Measurements from ENCODE around the gene EOLA1.
"Not testable (repeated sequence)": the region's sequence is repeated elsewhere in the genome, so short reads cannot be mapped to it uniquely, and the experiment has no call there.

EOLA1 gene

GRCh38 chrX:149521438-149521837 lies 19.4 kb upstream of the EOLA1 start:
- H3K4me2 ChIP-seq (ENCODE audit: low read length): no peak overlapping the region
- H3K9me3 ChIP-seq (ENCODE audit: control insufficient read depth, insufficient read depth, low read length): no peaks in the 10 kb centered on the region

GRCh38 chrX:149522916-149523315 lies 17.9 kb upstream of the EOLA1 start:
- no peaks in the 10 kb centered on the region for H3K36me3 ChIP-seq (ENCODE audit: control insufficient read depth, low read length)
- no peaks in the 10 kb centered on the region for H3K79me2 ChIP-seq (ENCODE audit: control insufficient read depth, low read length)
- no peak for TF ChIP-seq EZH2phosphoT487 (IDR thresholded peaks at IDR 0.05; ENCODE audit: borderline replicate concordance, low read length)
- no peak for TF ChIP-seq CTCF (IDR thresholded peaks at IDR 0.05; ENCODE audit: low read depth, low read length, poor library complexity, severe bottlenecking)
- no peaks in the 10 kb centered on the region for H3K9me2 ChIP-seq (replicated peaks; ENCODE audit: control insufficient read depth, low read length)
- H4K20me1 ChIP-seq (ENCODE audit: control insufficient read depth, insufficient read depth, low read depth, low read length): no peaks in the 10 kb centered on the region
- H3K4me2 ChIP-seq (ENCODE audit: low read length): no peak overlapping the region
- no peaks in the 10 kb centered on the region for H3K9me3 ChIP-seq (ENCODE audit: control insufficient read depth, insufficient read depth, low read length)
- H3K27ac ChIP-seq (ENCODE audit: low read depth, low read length): no peak overlapping the region
- H3F3A ChIP-seq (ENCODE audit: control insufficient read depth, insufficient read depth): no peaks in the 10 kb centered on the region
- no peaks in the 10 kb centered on the region for H3K27me3 ChIP-seq (ENCODE audit: control insufficient read depth, low read length)
- H3K4me3 ChIP-seq (ENCODE audit: low read length): no peak overlapping the region
- 0 out of 2 replicates have a peak, but pooled peaks cover 2% of the 10 kb centered on the region for H3K4me1 ChIP-seq (ENCODE audit: control insufficient read depth, low read length)

More at GRCh38 chrX:149521438-149521837, 19.4 kb upstream of the EOLA1 start:
- Histone ChIP-seq H3K36me3 (ENCODE audit: control insufficient read depth, low read length) (no peaks in the 10 kb centered on the region), H3K79me2 (ENCODE audit: control insufficient read depth, low read length) (no peaks in the 10 kb centered on the region), H3K9me2 (replicated peaks; ENCODE audit: control insufficient read depth, low read length) (no peaks in the 10 kb centered on the region), H3K4me1 (ENCODE audit: control insufficient read depth, low read length) (0 out of 2 replicates have a peak, but pooled peaks cover 2% of the 10 kb centered on the region), H4K20me1 (ENCODE audit: control insufficient read depth, insufficient read depth, low read depth, low read length) (no peaks in the 10 kb centered on the region), H3K27ac (ENCODE audit: low read depth, low read length) (no peak overlapping the region), H3F3A (ENCODE audit: control insufficient read depth, insufficient read depth) (no peaks in the 10 kb centered on the region), H3K27me3 (ENCODE audit: control insufficient read depth, low read length) (0 out of 2 replicates have a peak, but pooled peaks cover 4% of the 10 kb centered on the region), H3K4me3 (ENCODE audit: low read length) (no peak overlapping the region)
- no peak for TF ChIP-seq CTCF (IDR thresholded peaks at IDR 0.05; ENCODE audit: low read depth, low read length, poor library complexity, severe bottlenecking)
- no peak for TF ChIP-seq EZH2phosphoT487 (IDR thresholded peaks at IDR 0.05; ENCODE audit: borderline replicate concordance, low read length)

- not testable (repeated sequence) for H4K20me1 ChIP-seq (ENCODE audit: control insufficient read depth, insufficient read depth, low read depth, low read length); H3K4me2 ChIP-seq (ENCODE audit: low read length); H3K27me3 ChIP-seq (ENCODE audit: control insufficient read depth, low read length); H3F3A ChIP-seq (ENCODE audit: control insufficient read depth, insufficient read depth); H3K9me3 ChIP-seq (ENCODE audit: control insufficient read depth, insufficient read depth, low read length); H3K27ac ChIP-seq (ENCODE audit: low read depth, low read length); H3K4me3 ChIP-seq (ENCODE audit: low read length); H3K4me1 ChIP-seq (ENCODE audit: control insufficient read depth, low read length); H3K9me2 ChIP-seq (replicated peaks; ENCODE audit: control insufficient read depth, low read length); H3K79me2 ChIP-seq (ENCODE audit: control insufficient read depth, low read length); H3K36me3 ChIP-seq (ENCODE audit: control insufficient read depth, low read length)
These were observed 15.4 kb upstream of the EOLA1 start for GRCh38 chrX:149525389-149525788.

- H3K4me2 ChIP-seq (ENCODE audit: low read length); H3K9me2 ChIP-seq (replicated peaks; ENCODE audit: control insufficient read depth, low read length); H3K4me1 ChIP-seq (ENCODE audit: control insufficient read depth, low read length); H3K36me3 ChIP-seq (ENCODE audit: control insufficient read depth, low read length); H3F3A ChIP-seq (ENCODE audit: control insufficient read depth, insufficient read depth); H3K9me3 ChIP-seq (ENCODE audit: control insufficient read depth, insufficient read depth, low read length); H4K20me1 ChIP-seq (ENCODE audit: control insufficient read depth, insufficient read depth, low read depth, low read length); H3K27me3 ChIP-seq (ENCODE audit: control insufficient read depth, low read length); H3K27ac ChIP-seq (ENCODE audit: low read depth, low read length); H3K79me2 ChIP-seq (ENCODE audit: control insufficient read depth, low read length); H3K4me3 ChIP-seq (ENCODE audit: low read length): not testable (repeated sequence)
These were observed 14.9 kb upstream of the EOLA1 start for GRCh38 chrX:149525903-149526302.

- not testable (repeated sequence) for H3K27me3 ChIP-seq (ENCODE audit: control insufficient read depth, low read length); H3K4me1 ChIP-seq (ENCODE audit: control insufficient read depth, low read length); H3K79me2 ChIP-seq (ENCODE audit: control insufficient read depth, low read length); H3K9me3 ChIP-seq (ENCODE audit: control insufficient read depth, insufficient read depth, low read length); H3K27ac ChIP-seq (ENCODE audit: low read depth, low read length); H3K4me2 ChIP-seq (ENCODE audit: low read length); H3K36me3 ChIP-seq (ENCODE audit: control insufficient read depth, low read length); H3F3A ChIP-seq (ENCODE audit: control insufficient read depth, insufficient read depth); H4K20me1 ChIP-seq (ENCODE audit: control insufficient read depth, insufficient read depth, low read depth, low read length); H3K4me3 ChIP-seq (ENCODE audit: low read length); H3K9me2 ChIP-seq (replicated peaks; ENCODE audit: control insufficient read depth, low read length)
These were observed 14.3 kb upstream of the EOLA1 start for GRCh38 chrX:149526318-149527033.
